Subcutaneous adipose tissue (tissue), 4 donors: ENCODE results near the gene LIM2. TPM values are rescaled to one million over a fixed set of nuclear protein-coding genes. Genes with fewer than 3 reads are reported as not detected.

ENCODE experiments used
- CTCF ChIP-seq: fragments of 450-650 bp; IDR thresholded peaks from one replicate; pipeline ENCODE4 v1.5.1; 2016; ENCODE audit warnings: low read depth, mild to moderate bottlenecking, control low read depth, antibody characterized with exemption, moderate library complexity
- total RNA-seq, 4 donors: library from RNA; depleted of rRNA; stranded (reverse); fragments of >200 nt; gene quantifications; one replicate each; pipeline ENCODE4 v1.1.0, GENCODE V29; 2016

LIM2 gene
- total RNA-seq, 4 donors from 2014 or later: not detected

GRCh38 chr19:51367255-51367564 lies 20.6 kb downstream of the LIM2 start:
- no peak for TF ChIP-seq CTCF

- TF ChIP-seq CTCF: no peak
These were observed 21.2 kb downstream of the LIM2 start for GRCh38 chr19:51366389-51367254.

GRCh38 chr19:51365965-51366388 lies 21.8 kb downstream of the LIM2 start, which contains the start of gene ETFB:
Gene ETFB (minus strand): TSS chr19:51366388. CDS start chr19:51366326, 62 bp downstream.
- TF ChIP-seq CTCF: no peak

- TF ChIP-seq CTCF: no peak
These were observed 22.4 kb downstream of the LIM2 start for GRCh38 chr19:51365211-51365964.

GRCh38 chr19:51364200-51365106 lies 23.3 kb downstream of the LIM2 start:
- TF ChIP-seq CTCF: no peak

- TF ChIP-seq CTCF: no peak
These were observed 26.5 kb downstream of the LIM2 start for GRCh38 chr19:51361239-51361638.

- no peak for TF ChIP-seq CTCF
These were observed 28.5 kb downstream of the LIM2 start for GRCh38 chr19:51359294-51359693.
